Nephron progenitor cell (in vitro differentiated cells): ENCODE data around the gene WDR70.
A peak's percentile ranks its signal among the peaks of the same experiment; 100 is the strongest.

Experiments
- DNase-seq: peaks from one replicate; pipeline ENCODE4 v3.0.0; 2021
- H3K27ac Mint-ChIP-seq: 2 replicates; pipeline ENCODE4 v1.8.0; 2021; ENCODE audit warnings: mild to moderate bottlenecking, moderate library complexity, mixed read lengths
- H3K27me3 Mint-ChIP-seq: 2 replicates; pipeline ENCODE4 v1.8.0; 2021; ENCODE audit warnings: mild to moderate bottlenecking, low read depth, mixed read lengths; ENCODE audit not compliant: poor library complexity
- H3K36me3 Mint-ChIP-seq: 2 replicates; pipeline ENCODE4 v1.8.0; 2021; ENCODE audit warnings: low read depth, mixed read lengths
- H3K4me1 Mint-ChIP-seq: 2 replicates; pipeline ENCODE4 v1.8.0; 2021; ENCODE audit warnings: mixed read lengths
- H3K4me3 Mint-ChIP-seq: 2 replicates; pipeline ENCODE4 v1.8.0; 2021; ENCODE audit warnings: mild to moderate bottlenecking, moderate library complexity, mixed read lengths
- H3K9me3 Mint-ChIP-seq: 2 replicates; pipeline ENCODE4 v1.8.0; 2021; ENCODE audit warnings: mild to moderate bottlenecking, moderate library complexity, mixed read lengths
- CTCF ChIP-seq: fragments of 200-600 bp; sonication (generic); IDR thresholded peaks from 2 replicates; pipeline ENCODE4 v1.5.0; 2021; ENCODE audit warnings: antibody characterized with exemption

WDR70 gene

DNA sequence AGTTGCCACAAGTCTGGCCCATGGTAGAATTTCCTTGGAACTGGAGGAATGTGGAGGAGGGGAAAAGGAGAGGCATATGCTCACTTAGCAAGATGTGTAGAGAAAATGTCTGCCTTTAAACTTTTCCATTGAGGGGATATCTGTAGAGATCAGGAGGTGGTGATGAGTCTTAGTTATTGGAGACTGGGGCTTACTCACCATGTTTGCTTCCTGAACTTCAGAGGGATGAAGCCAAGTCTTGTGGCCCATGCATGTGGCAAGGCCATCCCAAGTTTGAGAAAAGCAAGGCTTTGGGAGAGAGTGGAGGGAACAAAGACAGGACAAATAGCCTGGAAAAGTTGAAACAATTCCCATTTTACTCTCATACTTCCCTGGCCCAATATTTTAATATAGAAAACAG, 336.2 kb downstream of the WDR70 start:
- H3K4me3 Mint-ChIP-seq = no peak overlapping the region
- TF ChIP-seq CTCF = no peak
- no peaks in the 10 kb centered on the region for H3K9me3 Mint-ChIP-seq
- no peak for DNase-seq
- H3K4me1 Mint-ChIP-seq = peaks cover 19% of the 10 kb centered on the region
- H3K27ac Mint-ChIP-seq = peak overlapping the region; percentile 29
- H3K27me3 Mint-ChIP-seq = no peaks in the 10 kb centered on the region
- no peaks in the 10 kb centered on the region for H3K36me3 Mint-ChIP-seq

GRCh38 chr5:37715992-37716391, 336.9 kb downstream of the WDR70 start:
- TF ChIP-seq CTCF = no peak
- no peaks in the 10 kb centered on the region for H3K36me3 Mint-ChIP-seq
- H3K9me3 Mint-ChIP-seq = no peaks in the 10 kb centered on the region
- no peak overlapping the region for H3K4me3 Mint-ChIP-seq
- H3K27ac Mint-ChIP-seq = no peak overlapping the region
- DNase-seq = no peak
- H3K4me1 Mint-ChIP-seq = peaks cover 19% of the 10 kb centered on the region
- H3K27me3 Mint-ChIP-seq = no peaks in the 10 kb centered on the region

DNA sequence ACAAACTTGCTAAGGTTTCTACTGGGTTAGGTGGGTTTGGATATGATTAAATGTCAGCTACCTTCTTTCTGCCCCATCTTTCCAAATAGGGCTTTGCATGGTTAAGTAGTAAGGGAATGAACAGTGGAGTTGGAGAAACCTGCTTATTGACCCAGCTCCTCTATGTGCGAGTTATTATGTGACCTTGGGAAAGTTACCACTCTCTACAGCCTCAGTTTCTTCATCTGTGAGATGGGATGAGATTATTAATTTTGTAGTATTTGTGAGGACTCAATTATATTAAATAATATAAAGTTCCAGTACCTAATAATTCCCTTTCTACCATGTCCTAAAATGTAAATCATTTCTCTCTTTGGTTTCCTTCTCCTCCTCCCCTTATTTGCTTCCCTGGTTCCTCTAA, 337.3 kb downstream of the WDR70 start:
- TF ChIP-seq CTCF = no peak
- H3K4me3 Mint-ChIP-seq = no peak overlapping the region
- no peak for DNase-seq
- peaks cover 19% of the 10 kb centered on the region for H3K4me1 Mint-ChIP-seq
- H3K27ac Mint-ChIP-seq = no peak overlapping the region
- H3K9me3 Mint-ChIP-seq = no peaks in the 10 kb centered on the region
- no peaks in the 10 kb centered on the region for H3K27me3 Mint-ChIP-seq
- H3K36me3 Mint-ChIP-seq = no peaks in the 10 kb centered on the region

DNA sequence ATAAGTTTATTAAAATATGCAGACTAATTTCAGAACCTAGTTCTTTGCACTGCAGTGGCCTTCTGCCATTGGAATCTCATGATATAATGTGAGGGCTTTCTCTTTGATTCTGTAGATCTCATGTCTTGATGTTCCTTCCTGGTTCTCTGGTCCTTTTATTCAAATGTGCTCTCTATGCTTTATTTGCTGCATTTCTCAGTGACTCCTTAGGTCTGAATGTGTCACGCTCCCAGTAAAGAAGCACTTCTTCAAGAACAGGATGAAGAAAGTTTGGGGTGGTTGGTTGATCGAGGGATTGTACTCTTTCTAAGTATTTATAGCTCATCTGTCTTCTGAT, 338.1 kb downstream of the WDR70 start:
- Mint-ChIP-seq H3K27me3 (no peaks in the 10 kb centered on the region), H3K4me1 (peaks cover 19% of the 10 kb centered on the region), H3K4me3 (no peak overlapping the region), H3K27ac (no peak overlapping the region), H3K36me3 (no peaks in the 10 kb centered on the region), H3K9me3 (no peaks in the 10 kb centered on the region)
- no peak for TF ChIP-seq CTCF
- no peak for DNase-seq

DNA sequence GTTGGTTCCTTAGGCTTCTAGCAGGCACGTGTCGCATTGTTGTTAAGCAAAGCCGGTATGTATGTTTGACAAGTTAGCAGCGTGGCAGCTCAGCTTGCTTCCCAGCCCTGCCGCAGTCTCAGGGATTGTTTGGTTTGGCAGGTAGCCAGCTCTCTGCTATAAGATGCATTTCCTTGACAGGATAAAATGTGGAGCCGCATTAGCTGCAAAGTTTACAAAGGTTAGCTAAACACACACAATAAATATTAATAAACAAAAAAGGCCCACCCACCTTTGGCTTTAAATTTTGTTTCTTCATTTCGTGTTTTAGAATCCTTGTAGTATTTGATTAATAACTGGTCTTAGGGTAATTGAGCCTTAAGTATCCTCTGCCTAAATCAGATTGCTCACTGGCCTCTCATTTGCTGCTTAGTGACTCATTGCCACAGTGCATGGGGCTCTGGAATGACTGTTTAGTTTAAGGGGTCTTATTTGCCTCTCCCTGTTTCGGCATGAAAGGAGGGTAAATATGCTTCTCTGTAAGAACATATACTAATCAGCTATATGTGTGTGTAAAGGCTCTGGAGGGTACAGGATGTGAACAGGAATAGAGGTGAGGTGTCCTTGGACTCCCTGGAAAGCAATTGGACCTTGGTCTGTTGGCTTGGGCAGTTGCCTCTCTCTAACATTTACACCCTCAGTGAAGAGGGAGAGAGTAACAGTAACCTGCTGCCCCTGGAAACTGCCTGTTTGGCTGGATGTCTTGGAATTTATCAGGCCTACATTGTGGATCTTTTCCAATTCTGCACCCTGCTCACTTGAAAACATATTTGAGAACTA, 338.7 kb downstream of the WDR70 start:
- no peak overlapping the region for H3K4me3 Mint-ChIP-seq
- H3K27me3 Mint-ChIP-seq = no peaks in the 10 kb centered on the region
- no peak overlapping the region for H3K27ac Mint-ChIP-seq
- peak; percentile 55 for DNase-seq
- TF ChIP-seq CTCF = no peak
- peaks cover 24% of the 10 kb centered on the region for H3K4me1 Mint-ChIP-seq
- H3K36me3 Mint-ChIP-seq = no peaks in the 10 kb centered on the region
- H3K9me3 Mint-ChIP-seq = no peaks in the 10 kb centered on the region

- H3K4me3 Mint-ChIP-seq = no peak overlapping the region
- no peak overlapping the region for H3K27ac Mint-ChIP-seq
- H3K9me3 Mint-ChIP-seq = no peaks in the 10 kb centered on the region
- TF ChIP-seq CTCF = no peak
- H3K36me3 Mint-ChIP-seq = no peaks in the 10 kb centered on the region
- DNase-seq = no peak
- no peaks in the 10 kb centered on the region for H3K27me3 Mint-ChIP-seq
- peaks cover 31% of the 10 kb centered on the region for H3K4me1 Mint-ChIP-seq
Measured at GRCh38 chr5:37720550-37720952, 341.4 kb downstream of the WDR70 start.
